ENCODE results near the gene PDE6C. TPM values are rescaled to one million over a fixed set of nuclear protein-coding genes. Genes with fewer than 3 reads are reported as not detected.

The PDE6C gene
- total RNA-seq, result not detected

DNA sequence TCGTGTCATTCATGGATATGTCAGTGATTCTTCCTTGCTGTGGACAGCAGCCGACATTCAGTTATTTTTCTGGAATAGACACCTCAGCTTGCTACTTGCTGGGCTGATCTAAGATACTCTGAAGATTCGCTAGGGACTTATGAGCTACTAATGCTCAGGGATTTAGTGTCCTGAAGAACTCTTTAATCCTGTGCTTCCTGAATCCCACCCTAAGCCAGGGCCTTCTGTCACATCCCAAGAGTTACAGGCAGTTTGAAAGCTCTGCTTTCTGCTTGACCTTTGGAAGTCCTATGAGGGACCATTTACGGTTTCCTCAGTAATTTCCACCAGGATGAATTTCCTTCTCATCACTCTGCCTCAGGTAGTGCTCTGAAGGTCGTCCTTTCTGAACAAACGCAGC, at the start of gene PDE6C:
TSS of gene PDE6C (plus strand) at position 227 of the 400 bp plus-strand sequence. CDS start 189 bp downstream, outside the sequence.
- intact Hi-C loops (cut with DNase I), result no loop called here
- TF ChIP-seq, protein P1, sequence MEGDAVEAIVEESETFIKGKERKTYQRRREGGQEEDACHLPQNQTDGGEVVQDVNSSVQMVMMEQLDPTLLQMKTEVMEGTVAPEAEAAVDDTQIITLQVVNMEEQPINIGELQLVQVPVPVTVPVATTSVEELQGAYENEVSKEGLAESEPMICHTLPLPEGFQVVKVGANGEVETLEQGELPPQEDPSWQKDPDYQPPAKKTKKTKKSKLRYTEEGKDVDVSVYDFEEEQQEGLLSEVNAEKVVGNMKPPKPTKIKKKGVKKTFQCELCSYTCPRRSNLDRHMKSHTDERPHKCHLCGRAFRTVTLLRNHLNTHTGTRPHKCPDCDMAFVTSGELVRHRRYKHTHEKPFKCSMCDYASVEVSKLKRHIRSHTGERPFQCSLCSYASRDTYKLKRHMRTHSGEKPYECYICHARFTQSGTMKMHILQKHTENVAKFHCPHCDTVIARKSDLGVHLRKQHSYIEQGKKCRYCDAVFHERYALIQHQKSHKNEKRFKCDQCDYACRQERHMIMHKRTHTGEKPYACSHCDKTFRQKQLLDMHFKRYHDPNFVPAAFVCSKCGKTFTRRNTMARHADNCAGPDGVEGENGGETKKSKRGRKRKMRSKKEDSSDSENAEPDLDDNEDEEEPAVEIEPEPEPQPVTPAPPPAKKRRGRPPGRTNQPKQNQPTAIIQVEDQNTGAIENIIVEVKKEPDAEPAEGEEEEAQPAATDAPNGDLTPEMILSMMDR (IDR thresholded peaks at IDR 0.05), result no peak
- Histone ChIP-seq H3K9ac (ENCODE audit: low read depth in 2 of 2, low read length in 2 of 2) (no peak within 1 kb of the TSS), H3K9me3 (no peaks in the 10 kb centered on the region), H3K27ac (no peak within 1 kb of the TSS), H3K36me3 (no peaks in the 10 kb centered on the region), H3K4me1 (no peaks in the 10 kb centered on the region), H3K27me3 (no peaks in the 10 kb centered on the region), H3K4me3 (no peak within 1 kb of the TSS)
- DNase-seq, result no peak

DNA sequence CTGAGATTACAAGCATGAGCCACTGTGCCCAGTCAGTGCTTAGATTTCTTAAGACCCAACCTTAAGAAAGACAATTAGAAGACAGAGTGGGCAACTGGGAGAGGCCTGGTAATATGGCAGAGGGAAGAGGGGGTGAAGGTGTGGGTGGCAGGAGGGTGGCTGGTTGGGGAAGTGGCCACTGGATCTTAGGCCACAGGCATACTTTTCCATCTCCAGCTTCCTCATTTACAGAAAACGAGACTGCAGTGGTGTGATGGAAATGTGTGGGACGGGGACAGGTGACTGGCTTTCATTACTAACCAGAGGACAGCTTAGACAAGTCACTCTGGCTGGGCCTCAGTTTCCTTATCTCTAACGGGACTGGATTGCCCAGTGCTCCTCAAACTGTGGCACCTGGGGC, 46.9 kb upstream of the PDE6C start:
- Histone ChIP-seq H3K4me3 (no peak overlapping the region), H3K9me3 (no peaks in the 10 kb centered on the region), H3K27ac (no peak overlapping the region), H3K27me3 (no peaks in the 10 kb centered on the region), H3K36me3 (no peaks in the 10 kb centered on the region), H3K9ac (ENCODE audit: low read depth in 2 of 2, low read length in 2 of 2) (no peak overlapping the region), H3K4me1 (no peaks in the 10 kb centered on the region)
- intact Hi-C loops (cut with DNase I), result no loop called here
- TF ChIP-seq, protein P1 (IDR thresholded peaks at IDR 0.05), result no peak
- DNase-seq, result no peak

DNA sequence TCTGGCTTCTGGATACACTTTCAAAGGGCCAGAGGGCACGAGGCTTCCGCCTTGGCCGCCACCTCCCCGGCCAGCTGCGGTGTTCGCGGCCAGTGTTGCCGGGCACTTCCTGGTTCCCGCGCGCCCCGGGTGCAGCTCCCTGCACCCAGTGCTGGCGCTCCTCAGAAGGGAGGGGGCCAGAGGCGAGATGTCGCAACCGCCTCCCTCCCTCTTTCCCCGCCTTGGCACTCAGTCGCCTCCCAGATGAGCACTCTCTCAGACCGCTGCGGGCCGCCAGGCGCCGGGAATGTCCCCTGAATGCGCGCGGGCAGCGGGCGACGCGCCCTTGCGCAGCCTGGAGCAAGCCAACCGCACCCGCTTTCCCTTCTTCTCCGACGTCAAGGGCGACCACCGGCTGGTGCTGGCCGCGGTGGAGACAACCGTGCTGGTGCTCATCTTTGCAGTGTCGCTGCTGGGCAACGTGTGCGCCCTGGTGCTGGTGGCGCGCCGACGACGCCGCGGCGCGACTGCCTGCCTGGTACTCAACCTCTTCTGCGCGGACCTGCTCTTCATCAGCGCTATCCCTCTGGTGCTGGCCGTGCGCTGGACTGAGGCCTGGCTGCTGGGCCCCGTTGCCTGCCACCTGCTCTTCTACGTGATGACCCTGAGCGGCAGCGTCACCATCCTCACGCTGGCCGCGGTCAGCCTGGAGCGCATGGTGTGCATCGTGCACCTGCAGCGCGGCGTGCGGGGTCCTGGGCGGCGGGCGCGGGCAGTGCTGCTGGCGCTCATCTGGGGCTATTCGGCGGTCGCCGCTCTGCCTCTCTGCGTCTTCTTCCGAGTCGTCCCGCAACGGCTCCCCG, 45.7 kb upstream of the PDE6C start, which contains the start of gene FFAR4:
TSS of gene FFAR4 (plus strand) at position 231 of the 842 bp plus-strand sequence. CDS start at position 287, 56 bp downstream.
- intact Hi-C loops (cut with DNase I), result no loop called here
- H3K27me3 ChIP-seq, result no peaks in the 10 kb centered on the region
- no peaks in the 10 kb centered on the region for H3K9me3 ChIP-seq
- no peaks in the 10 kb centered on the region for H3K4me1 ChIP-seq
- H3K27ac ChIP-seq, result peak within 1 kb of the TSS; percentile 42
- peak; percentile 75 for DNase-seq
- no peaks in the 10 kb centered on the region for H3K36me3 ChIP-seq
- peak within 1 kb of the TSS; percentile 37 to 51 for H3K9ac ChIP-seq (ENCODE audit: low read depth in 2 of 2, low read length in 2 of 2)
- TF ChIP-seq, protein P1 (IDR thresholded peaks at IDR 0.05), result no peak
- H3K4me3 ChIP-seq, result peak within 1 kb of the TSS; percentile 37

DNA sequence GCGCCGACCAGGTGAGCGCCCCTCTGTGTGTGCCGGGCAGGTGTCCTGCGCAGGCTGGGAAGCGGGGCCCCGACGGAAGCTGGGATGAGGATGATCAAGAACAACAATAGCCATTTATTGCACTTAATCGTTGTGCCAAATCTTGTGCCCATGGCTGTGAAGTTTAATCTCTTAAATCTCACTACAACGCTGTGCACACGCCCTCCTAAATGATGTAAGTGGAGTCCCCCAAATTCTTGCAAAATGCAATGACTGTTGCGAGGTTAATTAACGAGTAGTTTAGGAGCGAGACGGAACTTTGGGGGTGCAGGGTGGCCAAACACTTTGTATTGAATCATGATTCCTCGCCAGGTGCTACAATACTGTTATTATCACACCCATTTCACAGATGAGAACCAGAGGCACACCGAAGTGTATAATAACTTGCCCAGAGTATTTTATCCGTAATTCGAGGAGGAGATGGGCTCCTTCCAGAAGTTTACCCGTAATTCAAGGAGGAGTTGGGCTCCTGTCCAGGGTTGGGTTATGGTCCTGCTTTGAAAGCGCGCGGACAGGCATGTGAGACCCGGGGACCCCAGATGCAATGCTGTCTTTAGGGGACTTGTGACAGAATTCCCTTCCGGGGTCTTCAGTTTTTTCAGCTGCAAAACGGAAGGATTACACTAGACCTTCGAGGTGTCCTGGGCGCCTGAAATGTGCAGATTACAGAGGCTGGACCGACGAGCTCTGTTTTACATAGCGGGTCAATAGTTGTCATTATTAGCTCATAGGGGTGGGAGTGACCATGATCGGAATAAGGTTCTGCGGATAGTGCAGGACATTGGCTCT, 44.8 kb upstream of the PDE6C start:
- peak overlapping the region; percentile 37 to 51 for H3K9ac ChIP-seq (ENCODE audit: low read depth in 2 of 2, low read length in 2 of 2)
- H3K9me3 ChIP-seq, result no peaks in the 10 kb centered on the region
- no peaks in the 10 kb centered on the region for H3K4me1 ChIP-seq
- peak overlapping the region; percentile 37 for H3K4me3 ChIP-seq
- TF ChIP-seq, protein P1 (IDR thresholded peaks at IDR 0.05), result no peak
- H3K27ac ChIP-seq, result peak overlapping the region; percentile 33
- intact Hi-C loops (cut with DNase I), result no loop called here
- H3K36me3 ChIP-seq, result no peaks in the 10 kb centered on the region
- H3K27me3 ChIP-seq, result no peaks in the 10 kb centered on the region
- no peak for DNase-seq

DNA sequence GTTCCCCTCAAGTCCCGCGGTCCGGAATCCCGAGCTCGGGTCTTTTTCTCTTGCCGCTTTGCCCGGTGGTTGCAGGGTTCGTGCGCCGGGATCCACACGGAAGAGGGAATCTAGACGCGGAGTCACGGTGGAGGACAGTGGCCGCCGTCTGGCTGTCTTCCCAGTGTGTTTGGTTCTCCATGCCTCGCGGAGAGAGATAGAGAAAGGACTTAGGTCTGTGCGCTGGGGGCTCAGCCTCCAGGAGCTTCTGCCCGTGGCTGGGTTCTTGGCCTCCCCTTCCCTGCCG, 44.3 kb upstream of the PDE6C start:
- peak overlapping the region in 1 of 2 donors; percentile 21 for H3K9ac ChIP-seq (ENCODE audit: low read depth in 2 of 2, low read length in 2 of 2)
- H3K36me3 ChIP-seq, result no peaks in the 10 kb centered on the region
- intact Hi-C loops (cut with DNase I), result no loop called here
- H3K9me3 ChIP-seq, result no peaks in the 10 kb centered on the region
- peak overlapping the region; percentile 37 for H3K4me3 ChIP-seq
- peak overlapping the region; percentile 33 for H3K27ac ChIP-seq
- H3K4me1 ChIP-seq, result no peaks in the 10 kb centered on the region
- DNase-seq, result no peak
- TF ChIP-seq, protein P1 (IDR thresholded peaks at IDR 0.05), result no peak
- no peaks in the 10 kb centered on the region for H3K27me3 ChIP-seq

All from colonic mucosa (tissue), 4 donors.